GM10266 (cell line): ENCODE measurements around the gene GLYATL1.

Experiments
- DNase-seq: peaks from one replicate; pipeline ENCODE4 v3.0.0; 2012; ENCODE audit errors: extremely low spot score
- TF ChIP-seq, protein P1 (sequence below): IDR thresholded peaks from 2 replicates; pipeline ENCODE4 v1.5.1; 2012; ENCODE audit warnings: mild to moderate bottlenecking, low read depth; ENCODE audit not compliant: control insufficient read depth, insufficient read depth; ENCODE audit errors: missing control alignments

Gene GLYATL1, protein sequence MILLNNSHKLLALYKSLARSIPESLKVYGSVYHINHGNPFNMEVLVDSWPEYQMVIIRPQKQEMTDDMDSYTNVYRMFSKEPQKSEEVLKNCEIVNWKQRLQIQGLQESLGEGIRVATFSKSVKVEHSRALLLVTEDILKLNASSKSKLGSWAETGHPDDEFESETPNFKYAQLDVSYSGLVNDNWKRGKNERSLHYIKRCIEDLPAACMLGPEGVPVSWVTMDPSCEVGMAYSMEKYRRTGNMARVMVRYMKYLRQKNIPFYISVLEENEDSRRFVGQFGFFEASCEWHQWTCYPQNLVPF

DNA sequence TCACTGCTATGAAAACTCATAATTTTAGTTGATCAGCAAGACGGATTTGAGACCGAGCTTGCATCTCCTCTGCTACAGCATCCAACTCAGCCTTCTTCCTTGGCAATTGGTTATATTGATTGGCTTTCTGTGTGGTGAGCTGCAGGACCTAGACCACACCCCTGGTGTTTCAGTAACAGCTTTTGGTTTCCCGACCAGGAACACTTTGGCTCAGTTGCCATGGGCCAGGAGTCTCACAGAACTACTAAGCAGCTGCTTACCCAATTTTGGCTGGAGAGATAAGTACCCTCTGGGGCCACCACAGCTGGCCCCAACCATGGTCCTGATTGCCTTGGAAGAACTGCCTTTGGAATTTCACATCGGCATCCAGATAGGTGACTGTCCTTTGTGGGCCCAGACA, at the start of gene GLYATL1:
Gene GLYATL1 (plus strand): TSS at position 212 of the 400 bp plus-strand sequence. CDS start 7,600 bp downstream, outside the sequence.
- TF ChIP-seq, protein P1, sequence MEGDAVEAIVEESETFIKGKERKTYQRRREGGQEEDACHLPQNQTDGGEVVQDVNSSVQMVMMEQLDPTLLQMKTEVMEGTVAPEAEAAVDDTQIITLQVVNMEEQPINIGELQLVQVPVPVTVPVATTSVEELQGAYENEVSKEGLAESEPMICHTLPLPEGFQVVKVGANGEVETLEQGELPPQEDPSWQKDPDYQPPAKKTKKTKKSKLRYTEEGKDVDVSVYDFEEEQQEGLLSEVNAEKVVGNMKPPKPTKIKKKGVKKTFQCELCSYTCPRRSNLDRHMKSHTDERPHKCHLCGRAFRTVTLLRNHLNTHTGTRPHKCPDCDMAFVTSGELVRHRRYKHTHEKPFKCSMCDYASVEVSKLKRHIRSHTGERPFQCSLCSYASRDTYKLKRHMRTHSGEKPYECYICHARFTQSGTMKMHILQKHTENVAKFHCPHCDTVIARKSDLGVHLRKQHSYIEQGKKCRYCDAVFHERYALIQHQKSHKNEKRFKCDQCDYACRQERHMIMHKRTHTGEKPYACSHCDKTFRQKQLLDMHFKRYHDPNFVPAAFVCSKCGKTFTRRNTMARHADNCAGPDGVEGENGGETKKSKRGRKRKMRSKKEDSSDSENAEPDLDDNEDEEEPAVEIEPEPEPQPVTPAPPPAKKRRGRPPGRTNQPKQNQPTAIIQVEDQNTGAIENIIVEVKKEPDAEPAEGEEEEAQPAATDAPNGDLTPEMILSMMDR, result no peak
- DNase-seq, result no peak

DNA sequence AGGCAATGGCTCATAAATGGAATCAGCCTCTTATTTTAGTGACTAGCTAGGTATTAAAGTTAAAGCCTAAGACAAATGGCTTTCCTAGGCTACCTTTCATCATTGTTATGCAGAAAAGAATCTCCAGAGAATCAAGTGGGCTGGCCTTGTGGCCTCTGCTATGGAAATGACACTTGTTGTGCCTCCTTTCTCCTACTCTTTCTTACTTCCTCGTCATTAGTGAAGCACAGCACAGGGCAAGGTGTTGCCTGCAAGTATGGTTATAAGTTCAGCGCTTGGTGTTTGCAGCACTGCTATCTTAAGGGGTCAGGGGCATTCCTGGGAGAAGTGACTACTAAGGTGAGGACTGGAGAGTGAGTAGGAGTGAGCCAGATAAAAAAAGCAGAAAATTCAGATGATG, 45.4 kb upstream of the GLYATL1 start:
- no peak for DNase-seq

DNA sequence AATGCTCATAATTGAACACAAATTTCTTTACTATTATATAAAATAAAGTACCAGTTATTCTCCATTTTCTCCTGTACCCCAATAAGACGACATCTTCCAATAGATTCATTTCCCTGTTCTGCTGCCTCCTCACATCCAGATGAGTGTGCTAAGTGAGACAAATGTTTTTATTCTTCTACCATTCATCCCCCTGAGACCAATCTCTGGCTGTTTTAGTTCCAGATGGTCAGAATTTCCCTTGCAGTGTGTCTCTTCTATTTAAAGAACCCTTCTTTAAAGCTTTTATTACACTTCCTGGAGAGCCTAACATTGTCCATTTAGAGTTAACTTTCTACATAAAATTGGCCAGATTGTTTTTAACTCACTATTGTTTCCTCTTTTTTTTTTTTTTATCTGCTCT, 41.2 kb upstream of the GLYATL1 start:
- TF ChIP-seq, protein P1, result no peak
- DNase-seq, result no peak

More for the DNA sequence above, 45.4 kb upstream of the GLYATL1 start:
- TF ChIP-seq, protein P1, result no peak

DNA sequence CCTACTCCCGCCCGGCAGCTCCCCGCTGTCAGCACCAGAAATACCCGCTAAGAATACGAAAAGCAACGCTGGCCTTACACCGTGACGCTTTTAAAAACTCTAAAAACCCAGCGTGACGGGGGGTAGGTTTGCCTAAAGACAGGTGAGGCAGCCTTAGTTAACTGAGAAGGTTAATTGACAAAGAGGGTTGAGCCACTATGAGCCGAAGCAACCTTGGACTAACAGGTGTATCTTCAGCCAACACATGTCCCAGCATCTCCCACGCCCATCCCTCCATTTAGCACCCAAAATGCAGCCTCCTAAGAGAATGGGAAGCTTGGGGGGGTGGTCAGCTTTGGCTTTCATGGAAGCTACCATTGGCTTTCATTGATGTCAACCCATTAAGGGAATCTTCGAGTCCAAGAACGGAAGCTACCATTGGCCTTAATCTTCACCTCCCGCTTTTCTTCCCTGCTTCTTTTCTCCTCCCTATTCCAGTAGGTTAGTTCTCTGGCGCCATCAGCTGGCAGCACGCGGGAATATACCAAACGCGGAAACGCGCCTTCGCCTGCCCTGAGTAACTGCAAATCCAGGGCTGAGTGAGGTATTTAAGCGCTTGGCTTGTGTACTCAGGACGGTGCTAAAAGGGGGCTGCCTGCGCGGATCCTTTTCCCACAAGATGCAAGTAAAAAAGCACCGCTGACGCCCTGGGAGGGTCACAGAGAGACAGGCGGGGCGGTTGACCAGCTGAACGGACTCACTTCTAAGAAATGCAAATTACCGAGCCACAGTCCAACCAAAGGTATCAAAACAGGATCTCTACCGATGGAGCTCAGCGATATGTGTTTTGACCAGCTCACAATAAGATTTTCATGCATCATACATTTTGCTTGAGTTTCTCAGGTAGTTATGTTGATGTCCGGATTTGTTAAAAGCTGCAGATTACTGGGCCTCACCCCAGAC, 38.5 kb upstream of the GLYATL1 start:
- peak; percentile 75 for DNase-seq
- TF ChIP-seq, protein P1, result peak; percentile 69

DNA sequence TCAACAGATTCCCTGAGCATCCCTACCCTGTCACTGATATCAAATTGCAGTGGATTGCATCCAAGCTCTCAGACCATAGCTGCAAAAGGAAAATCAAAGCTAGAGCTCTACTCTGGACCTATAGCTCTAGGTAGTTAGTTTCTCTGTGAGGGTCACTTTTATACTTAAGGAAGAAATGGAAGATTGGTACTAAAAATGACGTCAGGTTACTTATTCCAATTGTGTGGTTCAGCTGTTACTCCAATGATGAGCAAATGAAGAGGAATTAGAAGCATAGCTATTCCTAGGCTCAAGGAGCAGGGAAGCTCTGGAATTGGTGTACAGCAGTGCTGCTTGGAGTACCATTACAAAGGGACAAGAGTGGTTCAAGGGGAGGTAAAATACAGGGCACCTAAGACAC, 36.4 kb upstream of the GLYATL1 start:
- no peak for DNase-seq
- TF ChIP-seq, protein P1, result no peak

DNA sequence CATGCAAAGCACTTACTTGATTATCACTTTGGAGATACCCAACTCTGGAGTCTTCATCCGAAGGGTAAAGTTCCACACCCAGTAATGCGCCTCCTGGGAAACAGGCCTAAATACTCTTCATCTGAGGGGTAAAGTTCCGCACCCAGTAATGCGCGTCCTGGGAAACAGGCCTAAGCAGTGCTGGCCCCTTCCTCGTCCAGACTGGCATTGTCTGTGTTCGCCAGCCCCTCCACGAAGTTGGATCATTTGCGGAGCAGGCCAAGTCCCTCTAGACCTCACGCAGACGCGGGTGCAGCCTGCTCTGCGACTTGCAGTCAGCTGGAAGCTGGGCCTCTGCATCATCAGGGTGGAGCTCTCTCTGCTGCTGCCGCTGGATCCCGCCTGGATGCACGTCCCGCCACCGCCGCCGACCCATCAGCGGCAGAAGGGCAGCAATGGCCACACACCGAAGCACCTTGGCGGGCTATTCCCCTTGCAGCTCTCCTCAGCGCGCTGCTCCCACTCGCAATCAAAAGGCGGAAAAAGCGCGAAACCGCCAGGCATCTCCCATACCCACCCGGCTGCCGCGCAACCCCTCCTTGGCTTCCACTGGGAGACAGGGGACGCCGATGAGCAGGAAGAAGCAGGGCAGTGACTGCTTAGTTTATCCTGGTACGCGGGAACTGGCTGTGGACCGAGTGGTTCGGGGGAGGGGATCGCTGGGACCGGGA, 34.1 kb upstream of the GLYATL1 start:
- DNase-seq, result no peak
- TF ChIP-seq, protein P1, result no peak
